ENCODE measurements around the gene MKX. TPM values are rescaled to one million over a fixed set of nuclear protein-coding genes. Genes with fewer than 3 reads are reported as not detected.

MKX gene
- polyA plus RNA-seq, 3 donors, result not detected

DNA sequence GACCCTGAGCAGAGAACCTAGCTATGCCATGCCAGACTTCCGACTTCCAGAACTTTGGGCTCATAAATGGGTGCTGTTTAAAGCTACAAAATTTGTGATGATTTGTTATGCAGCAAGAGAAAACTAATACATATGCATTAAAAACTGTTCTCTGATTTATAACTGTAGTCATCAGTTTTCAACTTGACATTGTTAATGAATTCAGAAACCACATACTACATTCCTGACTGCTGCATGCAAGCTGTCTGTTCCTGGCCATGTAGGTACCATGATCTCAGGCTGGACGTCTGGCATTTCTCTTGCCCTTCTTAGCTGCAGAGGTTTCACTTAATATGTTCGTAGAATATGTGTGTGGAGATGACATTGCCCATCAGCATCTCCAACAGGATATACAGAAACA lies 28.4 kb downstream of the MKX start:
- H3K27ac Mint-ChIP-seq, result no peak overlapping the region

DNA sequence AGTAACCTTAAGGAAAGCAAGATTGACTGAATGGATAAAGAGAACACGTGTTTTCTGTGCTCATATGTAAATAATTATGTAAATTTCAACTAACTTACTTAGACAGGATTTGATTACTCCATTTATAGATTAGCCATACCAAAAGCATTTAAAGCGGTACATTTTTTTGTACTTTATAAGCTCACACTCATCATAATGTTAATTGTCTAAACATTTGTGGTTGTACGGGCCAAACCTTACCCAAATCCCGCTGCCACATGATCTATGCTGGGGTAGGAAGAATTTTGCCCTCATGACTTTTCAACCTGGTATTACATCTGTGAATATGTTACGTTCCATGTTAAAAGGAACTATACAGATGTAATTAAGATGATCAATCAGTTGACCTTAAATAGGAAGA lies 29.1 kb downstream of the MKX start:
- H3K79me2 ChIP-seq (ENCODE audit: insufficient read depth, low read length), result no peaks in the 10 kb centered on the region
- intact Hi-C loops (cut with micrococcal nuclease), result no loop called here
- no CpG with 5 or more reads among the region's 5 CpGs for WGBS (ENCODE audit: insufficient coverage)
- Mint-ChIP-seq H3K4me3 (no peak overlapping the region), H3K4me1 (peaks cover 18% of the 10 kb centered on the region), H3K27me3 (ENCODE audit: low read depth in 3 of 3) (peaks cover 0 to 10% (median 4%) of the 10 kb centered on the region in 3 donors), H3K27ac (no peak overlapping the region), H3K36me3 (no peaks in the 10 kb centered on the region), H3K9me3 (peaks cover 0 to 2% (median 0%) of the 10 kb centered on the region in 7 donors)
- H3K27me3 ChIP-seq (ENCODE audit: control insufficient read depth in 2 of 2, insufficient read depth in 2 of 2, low read length in 2 of 2), result no peaks in the 10 kb centered on the region
- no peak overlapping the region for H3K4me2 ChIP-seq (replicated peaks; ENCODE audit: extremely low read depth, low read length, poor library complexity, severe bottlenecking)
- H4K20me1 ChIP-seq (ENCODE audit: insufficient read depth, low read length), result no peaks in the 10 kb centered on the region
- no peaks in the 10 kb centered on the region for H3K9me3 ChIP-seq (replicated peaks in 1 of 2; ENCODE audit: control insufficient read depth in 1 of 2, insufficient read depth in 1 of 2, low read length in 2 of 2)
- TF ChIP-seq, protein P1, sequence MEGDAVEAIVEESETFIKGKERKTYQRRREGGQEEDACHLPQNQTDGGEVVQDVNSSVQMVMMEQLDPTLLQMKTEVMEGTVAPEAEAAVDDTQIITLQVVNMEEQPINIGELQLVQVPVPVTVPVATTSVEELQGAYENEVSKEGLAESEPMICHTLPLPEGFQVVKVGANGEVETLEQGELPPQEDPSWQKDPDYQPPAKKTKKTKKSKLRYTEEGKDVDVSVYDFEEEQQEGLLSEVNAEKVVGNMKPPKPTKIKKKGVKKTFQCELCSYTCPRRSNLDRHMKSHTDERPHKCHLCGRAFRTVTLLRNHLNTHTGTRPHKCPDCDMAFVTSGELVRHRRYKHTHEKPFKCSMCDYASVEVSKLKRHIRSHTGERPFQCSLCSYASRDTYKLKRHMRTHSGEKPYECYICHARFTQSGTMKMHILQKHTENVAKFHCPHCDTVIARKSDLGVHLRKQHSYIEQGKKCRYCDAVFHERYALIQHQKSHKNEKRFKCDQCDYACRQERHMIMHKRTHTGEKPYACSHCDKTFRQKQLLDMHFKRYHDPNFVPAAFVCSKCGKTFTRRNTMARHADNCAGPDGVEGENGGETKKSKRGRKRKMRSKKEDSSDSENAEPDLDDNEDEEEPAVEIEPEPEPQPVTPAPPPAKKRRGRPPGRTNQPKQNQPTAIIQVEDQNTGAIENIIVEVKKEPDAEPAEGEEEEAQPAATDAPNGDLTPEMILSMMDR (IDR thresholded peaks at IDR 0.05), result no peak
- H2AFZ ChIP-seq (ENCODE audit: insufficient read depth, low read depth, low read length, poor library complexity, severe bottlenecking), result no peak overlapping the region
- no peak overlapping the region for H3K9ac ChIP-seq (ENCODE audit: insufficient read depth, low read length, poor library complexity, severe bottlenecking)
- H3K27ac ChIP-seq (ENCODE audit: low read depth in 1 of 2, low read length in 2 of 2), result no peak overlapping the region
- no peaks in the 10 kb centered on the region for H3K36me3 ChIP-seq (replicated peaks in 1 of 2; ENCODE audit: control insufficient read depth in 1 of 2, insufficient read depth in 2 of 2, low read length in 2 of 2)
- no peaks in the 10 kb centered on the region for H3K4me1 ChIP-seq (ENCODE audit: control insufficient read depth in 1 of 2, insufficient read depth in 2 of 2, low read length in 2 of 2)
- no peak overlapping the region for H3K4me3 ChIP-seq (replicated peaks in 1 of 3; ENCODE audit: low read depth in 2 of 3, low read length in 3 of 3)
- no peak for DNase-seq

More for the DNA sequence above, 28.4 kb downstream of the MKX start:
- Histone ChIP-seq H3K27ac (ENCODE audit: low read depth in 1 of 2, low read length in 2 of 2) (no peak overlapping the region), H3K4me2 (replicated peaks; ENCODE audit: extremely low read depth, low read length, poor library complexity, severe bottlenecking) (no peak overlapping the region), H3K27me3 (ENCODE audit: control insufficient read depth in 2 of 2, insufficient read depth in 2 of 2, low read length in 2 of 2) (no peaks in the 10 kb centered on the region), H3K36me3 (replicated peaks in 1 of 2; ENCODE audit: control insufficient read depth in 1 of 2, insufficient read depth in 2 of 2, low read length in 2 of 2) (no peaks in the 10 kb centered on the region), H2AFZ (ENCODE audit: insufficient read depth, low read depth, low read length, poor library complexity, severe bottlenecking) (no peak overlapping the region), H4K20me1 (ENCODE audit: insufficient read depth, low read length) (no peaks in the 10 kb centered on the region), H3K4me3 (replicated peaks in 1 of 3; ENCODE audit: low read depth in 2 of 3, low read length in 3 of 3) (no peak overlapping the region), H3K9me3 (replicated peaks in 1 of 2; ENCODE audit: control insufficient read depth in 1 of 2, insufficient read depth in 1 of 2, low read length in 2 of 2) (no peaks in the 10 kb centered on the region), H3K79me2 (ENCODE audit: insufficient read depth, low read length) (no peaks in the 10 kb centered on the region), H3K9ac (ENCODE audit: insufficient read depth, low read length, poor library complexity, severe bottlenecking) (no peak overlapping the region), H3K4me1 (ENCODE audit: control insufficient read depth in 1 of 2, insufficient read depth in 2 of 2, low read length in 2 of 2) (no peaks in the 10 kb centered on the region)
- intact Hi-C loops (cut with micrococcal nuclease), result no loop called here
- peaks cover 18% of the 10 kb centered on the region for H3K4me1 Mint-ChIP-seq
- H3K4me3 Mint-ChIP-seq, result no peak overlapping the region
- H3K27me3 Mint-ChIP-seq (ENCODE audit: low read depth in 3 of 3), result peaks cover 0 to 10% (median 4%) of the 10 kb centered on the region in 3 donors
- no peak for DNase-seq
- TF ChIP-seq, protein P1 (IDR thresholded peaks at IDR 0.05), result no peak
- no peaks in the 10 kb centered on the region for H3K36me3 Mint-ChIP-seq
- peaks cover 0 to 2% (median 0%) of the 10 kb centered on the region in 7 donors for H3K9me3 Mint-ChIP-seq
- WGBS (ENCODE audit: insufficient coverage), result no CpG with 5 or more reads among the region's 3 CpGs
